GM23248 (cell line): ENCODE data around the gene KCP. TPM values are rescaled to one million over a fixed set of nuclear protein-coding genes. Genes with fewer than 3 reads are reported as not detected.

ENCODE experiments used
- DNase-seq: peaks from one replicate; pipeline ENCODE4 v3.0.0-alpha.2; 2015
- H2AFZ ChIP-seq: fragments of 200-600 bp; sonication (generic); 2 replicates; pipeline ENCODE4 v1.6.1; 2016; ENCODE audit warnings: antibody characterized with exemption
- H3F3A ChIP-seq: fragments of 200-600 bp; sonication (generic); 2 replicates; pipeline ENCODE4 v1.6.1; 2016; ENCODE audit warnings: mild to moderate bottlenecking, antibody characterized with exemption, mixed run types; ENCODE audit not compliant: insufficient read depth
- H3K27ac ChIP-seq: fragments of 200-600 bp; sonication (generic); 2 replicates; pipeline ENCODE4 v1.5.1; 2016; ENCODE audit warnings: mild to moderate bottlenecking
- H3K27me3 ChIP-seq: fragments of 200-600 bp; sonication (generic); replicated peaks from 2 replicates; pipeline ENCODE4 v1.6.1; 2016; ENCODE audit warnings: mild to moderate bottlenecking; ENCODE audit not compliant: insufficient read depth
- H3K36me3 ChIP-seq: fragments of 200-600 bp; sonication (generic); 2 replicates; pipeline ENCODE4 v1.6.1; 2016; ENCODE audit warnings: low read depth, mild to moderate bottlenecking
- H3K4me1 ChIP-seq: fragments of 200-600 bp; sonication (generic); 2 replicates; pipeline ENCODE4 v1.6.1; 2016; ENCODE audit warnings: mild to moderate bottlenecking; ENCODE audit not compliant: insufficient read depth
- H3K4me2 ChIP-seq: fragments of 200-600 bp; sonication (generic); one replicate; pipeline ENCODE4 v1.6.1; 2016; ENCODE audit warnings: mild to moderate bottlenecking; ENCODE audit not compliant: unreplicated experiment
- H3K4me3 ChIP-seq: fragments of 200-600 bp; sonication (generic); 2 replicates; pipeline ENCODE4 v1.5.1; 2016; ENCODE audit warnings: mild to moderate bottlenecking
- H3K79me2 ChIP-seq: fragments of 200-600 bp; sonication (generic); 2 replicates; pipeline ENCODE4 v1.6.1; 2016; ENCODE audit warnings: mild to moderate bottlenecking; ENCODE audit not compliant: insufficient read depth
- H3K9ac ChIP-seq: fragments of 200-600 bp; sonication (generic); 2 replicates; pipeline ENCODE4 v1.6.1; 2016; ENCODE audit warnings: mild to moderate bottlenecking
- H3K9me2 ChIP-seq: fragments of 200-600 bp; sonication (generic); 2 replicates; pipeline ENCODE4 v1.6.1; 2016; ENCODE audit warnings: mixed run types, mild to moderate bottlenecking, moderate library complexity; ENCODE audit not compliant: insufficient read depth
- H3K9me3 ChIP-seq: fragments of 200-600 bp; sonication (generic); one replicate; pipeline ENCODE4 v1.6.1; 2017; ENCODE audit warnings: low read depth
- H4K20me1 ChIP-seq: fragments of 200-600 bp; sonication (generic); 2 replicates; pipeline ENCODE4 v1.6.0; 2016; ENCODE audit not compliant: insufficient read depth
- EZH2 ChIP-seq: fragments of 200-600 bp; sonication (generic); IDR thresholded peaks from 2 replicates; pipeline ENCODE4 v1.6.1; 2018; ENCODE audit warnings: antibody characterized with exemption, mild to moderate bottlenecking; ENCODE audit not compliant: insufficient read depth, poor library complexity, severe bottlenecking
- EZH2phosphoT487 ChIP-seq: fragments of 200-600 bp; sonication (generic); IDR thresholded peaks from 2 replicates; pipeline ENCODE4 v1.6.1; 2018; ENCODE audit warnings: antibody characterized with exemption, moderate library complexity, mild to moderate bottlenecking, low read depth; ENCODE audit not compliant: insufficient read depth
- WGBS, 2 experiments: methylation state at CpG; one replicate each; pipeline ENCODE4 v1.1.6; 2015 to 2017; ENCODE audit warnings: low lambda C conversion rate in 2 of 2, low coverage in 1 of 2; ENCODE audit errors: missing lambda C conversion rate in 2 of 2; 5-methylcytosine and 5-hydroxymethylcytosine counted together
- in situ Hi-C: fragments of 300-500 bp; cut with MboI; formaldehyde crosslinking; loops from 2 replicates; pipeline ENCODE4 v1.15.0; 2020
- polyA plus RNA-seq: library from polyadenylated mRNA; unstranded; fragments of >200 nt; fragmentation: Nextera tagmentation; extraction: Ambion mirVana; gene quantifications from 2 replicates; pipeline ENCODE4 v1.2.1, GENCODE V29; 2016
- total RNA-seq: library from RNA; depleted of rRNA; stranded (reverse); fragments of >200 nt; shearing (Covaris generic); gene quantifications from 2 replicates; pipeline ENCODE4 v1.2.3, GENCODE V29; 2014

The KCP gene
- total and polyA plus RNA-seq, 2 experiments from 2014 or later: 0.10 TPM; not detected in 1

GRCh38 chr7:128832880-128833147 lies 77.7 kb downstream of the KCP start:
- Histone ChIP-seq H3K4me1 (peaks cover 39% of the 10 kb centered on the region), H3K36me3 (peaks cover 21% of the 10 kb centered on the region; the same call in 1 of the 2 replicates), H3K27me3 (no peaks in the 10 kb centered on the region), H3K4me3 (peak overlapping the region; percentile 99), H3K4me2 (peak overlapping the region; percentile 93), H3K27ac (peak overlapping the region; percentile 90), H2AFZ (no peak overlapping the region), H3K79me2 (peaks cover 65% of the 10 kb centered on the region), H3K9me3 (no peaks in the 10 kb centered on the region), H3K9me2 (no peaks in the 10 kb centered on the region), H3K9ac (peak overlapping the region; percentile 92), H3F3A (peaks cover 55% of the 10 kb centered on the region), H4K20me1 (no peaks in the 10 kb centered on the region)
- no peak for DNase-seq
- 31 to 34% methylated on average over 2 of the region's 2 CpGs for WGBS, 2 experiments
- in situ Hi-C loops: no loop called here
- TF ChIP-seq EZH2phosphoT487: no peak
- no peak for TF ChIP-seq EZH2

- H3K9me2 ChIP-seq: no peaks in the 10 kb centered on the region
- peak overlapping the region; percentile 92 for H3K9ac ChIP-seq
- in situ Hi-C loops: no loop called here
- no peak for TF ChIP-seq EZH2
- 2% methylated on average over 15 to 22 of the region's 22 CpGs for WGBS, 2 experiments
- H3K4me1 ChIP-seq: peaks cover 44% of the 10 kb centered on the region
- H3K36me3 ChIP-seq: peaks cover 16% of the 10 kb centered on the region; the same call in 1 of the 2 replicates
- no peaks in the 10 kb centered on the region for H3K9me3 ChIP-seq
- peaks cover 65% of the 10 kb centered on the region for H3K79me2 ChIP-seq
- H3K27me3 ChIP-seq: no peaks in the 10 kb centered on the region
- DNase-seq: peak; percentile 63
- peak overlapping the region; percentile 90 for H3K27ac ChIP-seq
- H3K4me2 ChIP-seq: peak overlapping the region; percentile 93
- H4K20me1 ChIP-seq: no peaks in the 10 kb centered on the region
- H3F3A ChIP-seq: peaks cover 56% of the 10 kb centered on the region
- H3K4me3 ChIP-seq: peak overlapping the region; percentile 99
- H2AFZ ChIP-seq: no peak overlapping the region
Measured at GRCh38 chr7:128831994-128832879, 78.3 kb downstream of the KCP start.

GRCh38 chr7:128831178-128831993 lies 79.1 kb downstream of the KCP start:
- peak; percentile 68 for DNase-seq
- Histone ChIP-seq H3K79me2 (peaks cover 59% of the 10 kb centered on the region), H3K27me3 (no peaks in the 10 kb centered on the region), H2AFZ (peak overlapping the region; percentile 26; the same call in 1 of the 2 replicates), H3K36me3 (peaks cover 10% of the 10 kb centered on the region; the same call in 1 of the 2 replicates), H3K9me2 (no peaks in the 10 kb centered on the region), H3K27ac (peak overlapping the region; percentile 90), H3K9me3 (no peaks in the 10 kb centered on the region), H3K4me3 (peak overlapping the region; percentile 99), H3F3A (peaks cover 52% of the 10 kb centered on the region), H4K20me1 (no peaks in the 10 kb centered on the region), H3K4me1 (peaks cover 45% of the 10 kb centered on the region), H3K9ac (peak overlapping the region; percentile 92), H3K4me2 (peak overlapping the region; percentile 93)
- no peak for TF ChIP-seq EZH2phosphoT487
- no peak for TF ChIP-seq EZH2
- 1 to 3% methylated on average over 28 to 32 of the region's 33 CpGs for WGBS, 2 experiments
- in situ Hi-C loops: no loop called here
